ENCODE results near the gene GRID1.
"Not testable (repeated sequence)": the region's sequence is repeated elsewhere in the genome, so short reads cannot be mapped to it uniquely, and the experiment has no call there.

- TF ChIP-seq CTCF, POLR2A (IDR thresholded peaks at IDR 0.05): not testable (repeated sequence)
These were observed 271.5 kb downstream of the GRID1 start for GRCh38 chr10:86095061-86095460.

All from esophagus squamous epithelium (tissue), 4 donors.